NT2/D1 (cell line): ENCODE data around the gene TMUB2.

Source experiments
- DNase-seq: peaks from one replicate; pipeline ENCODE4 v3.0.0-alpha.2; 2011; ENCODE audit warnings: low read depth, low spot score
- H3K27me3 ChIP-seq: 2 replicates; pipeline ENCODE4 v1.6.0; 2011; ENCODE audit warnings: mild to moderate bottlenecking; ENCODE audit not compliant: insufficient read length, insufficient read depth
- H3K36me3 ChIP-seq: 2 replicates; pipeline ENCODE4 v1.6.1; 2011; ENCODE audit warnings: mild to moderate bottlenecking, low read length, mixed read lengths; ENCODE audit not compliant: insufficient read depth, insufficient read length
- H3K4me1 ChIP-seq: 2 replicates; pipeline ENCODE4 v1.5.1; 2011; ENCODE audit not compliant: insufficient read depth, insufficient read length
- H3K4me3 ChIP-seq: 2 replicates; pipeline ENCODE4 v1.5.1; 2011; ENCODE audit warnings: low read depth; ENCODE audit not compliant: insufficient read length
- H3K9ac ChIP-seq: 2 replicates; pipeline ENCODE4 v1.6.0; 2011; ENCODE audit warnings: low read depth; ENCODE audit not compliant: insufficient read length
- H3K9me3 ChIP-seq: 2 replicates; pipeline ENCODE4 v1.5.1; 2011; ENCODE audit warnings: mild to moderate bottlenecking, low read length; ENCODE audit not compliant: insufficient read depth
- SUZ12 ChIP-seq: IDR thresholded peaks from 2 replicates; pipeline ENCODE4 v1.6.1; 2011; ENCODE audit not compliant: insufficient read length, insufficient read depth; ENCODE audit errors: extremely low read depth
- YY1 ChIP-seq: IDR thresholded peaks from 2 replicates; pipeline ENCODE4 v1.6.1; 2011; ENCODE audit not compliant: insufficient read length, insufficient read depth
- ZNF274 ChIP-seq: IDR thresholded peaks from 2 replicates; pipeline ENCODE4 v1.6.1; 2011; ENCODE audit warnings: mild to moderate bottlenecking, low read depth, low read length

Gene TMUB2

DNA sequence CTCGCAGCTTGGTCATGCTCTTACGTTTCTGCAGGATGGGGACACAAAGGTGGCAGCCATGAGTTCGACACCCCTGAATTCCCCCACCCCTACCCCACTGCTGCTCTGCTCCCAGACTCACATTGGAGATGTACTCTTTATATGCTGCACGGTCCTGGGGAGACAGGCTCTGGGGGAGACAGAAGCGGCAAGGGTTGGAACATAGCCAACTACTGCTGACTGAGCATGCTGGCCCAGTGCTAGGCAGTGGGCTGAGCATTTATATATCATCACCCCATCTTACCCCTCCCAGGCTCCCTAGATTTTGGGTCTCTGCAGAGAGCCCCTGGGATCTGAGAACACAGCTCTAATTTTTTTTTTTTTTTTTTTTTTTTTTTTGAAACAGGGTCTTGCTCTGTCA, 21.0 kb downstream of the TMUB2 start:
- Histone ChIP-seq H3K9ac (no peak overlapping the region), H3K27me3 (no peaks in the 10 kb centered on the region), H3K4me3 (no peak overlapping the region), H3K4me1 (peaks cover 12% of the 10 kb centered on the region), H3K36me3 (peaks cover 66% of the 10 kb centered on the region), H3K9me3 (no peaks in the 10 kb centered on the region)
- TF ChIP-seq YY1 (no peak), ZNF274 (no peak), SUZ12 (no peak)
- no peak for DNase-seq

DNA sequence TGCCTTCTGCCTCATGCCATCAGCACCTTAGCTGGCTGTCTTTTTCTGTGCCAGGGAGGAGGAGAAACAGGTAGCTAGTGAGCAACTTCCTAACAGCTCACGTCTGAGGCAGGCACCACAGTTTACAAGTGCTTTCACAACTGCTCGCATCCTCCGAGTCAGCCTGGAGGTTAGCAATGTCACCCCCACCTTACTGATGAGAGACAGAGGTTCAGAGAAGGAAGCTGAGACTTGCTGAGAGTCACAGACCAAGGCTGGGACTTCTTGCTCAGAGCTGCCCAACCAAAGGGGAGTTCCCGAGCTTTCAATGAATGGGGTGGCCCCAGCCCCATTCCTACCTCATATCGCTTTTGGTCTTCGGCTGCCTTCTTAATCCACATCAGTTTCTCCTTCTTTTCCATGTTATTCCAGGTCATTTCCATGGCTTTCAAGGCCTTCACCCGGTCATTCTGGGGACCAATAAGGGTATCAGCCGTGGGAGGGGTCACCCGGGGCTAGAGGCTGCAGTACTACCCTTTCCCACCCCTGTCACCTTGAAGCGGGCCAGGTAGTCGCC, 23.1 kb downstream of the TMUB2 start:
- H3K4me1 ChIP-seq = peaks cover 12% of the 10 kb centered on the region
- H3K4me3 ChIP-seq = no peak overlapping the region
- no peak for DNase-seq
- H3K36me3 ChIP-seq = peaks cover 87% of the 10 kb centered on the region
- no peaks in the 10 kb centered on the region for H3K27me3 ChIP-seq
- H3K9ac ChIP-seq = peak overlapping the region; percentile 38
- TF ChIP-seq SUZ12 (no peak), ZNF274 (no peak), YY1 (no peak)
- peaks cover 6% of the 10 kb centered on the region; the same call in 1 of the 2 replicates for H3K9me3 ChIP-seq

DNA sequence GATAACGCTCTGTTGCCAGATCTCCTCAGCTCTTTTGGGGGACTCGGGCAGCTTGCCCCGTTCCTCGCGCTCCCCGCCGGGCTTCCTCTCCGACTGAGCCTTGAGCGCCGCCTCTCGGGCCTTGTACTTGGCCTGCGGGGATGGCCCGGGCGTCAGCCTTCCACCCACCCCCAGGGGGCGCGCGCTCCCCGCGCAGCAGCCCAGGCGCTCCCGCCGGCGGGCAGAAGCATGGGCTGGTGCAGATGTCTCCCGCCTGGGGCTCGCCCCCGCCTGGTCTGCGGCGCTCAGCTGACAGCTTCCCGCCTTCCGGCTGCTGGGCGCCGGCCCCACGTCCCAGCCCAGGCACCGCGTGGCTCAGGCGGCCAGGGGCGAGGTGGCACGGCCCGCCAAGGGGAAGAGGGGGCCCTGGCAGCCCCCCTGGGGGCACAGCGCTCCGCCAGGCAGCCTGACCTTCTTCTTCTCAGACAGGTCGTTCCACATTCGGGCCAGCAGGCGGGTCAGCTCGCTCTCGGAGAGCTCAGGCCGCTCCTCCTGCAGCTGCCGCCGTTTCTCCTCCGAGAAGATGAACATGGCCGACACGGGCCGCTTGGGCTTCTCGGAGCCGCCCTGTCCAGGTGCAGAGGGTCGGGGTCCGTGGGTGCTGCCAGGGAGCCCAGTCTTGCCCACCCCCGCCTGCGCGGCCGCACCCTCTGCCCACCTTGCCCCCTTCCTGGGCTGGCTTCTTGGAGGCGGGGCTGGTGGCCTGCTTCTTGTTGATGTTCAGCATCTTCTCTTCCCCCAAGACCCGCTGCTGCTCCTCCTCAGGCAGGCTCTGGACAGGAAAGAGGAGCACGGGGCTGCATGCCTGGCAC, 23.8 kb downstream of the TMUB2 start:
- no peak overlapping the region for H3K4me3 ChIP-seq
- TF ChIP-seq ZNF274 (no peak), YY1 (no peak), SUZ12 (no peak)
- no peaks in the 10 kb centered on the region for H3K27me3 ChIP-seq
- peaks cover 12% of the 10 kb centered on the region for H3K4me1 ChIP-seq
- peaks cover 7% of the 10 kb centered on the region; the same call in 1 of the 2 replicates for H3K9me3 ChIP-seq
- peak overlapping the region; percentile 59 for H3K9ac ChIP-seq
- no peak for DNase-seq
- peaks cover 94% of the 10 kb centered on the region for H3K36me3 ChIP-seq

- H3K4me1 ChIP-seq = peaks cover 11% of the 10 kb centered on the region
- H3K9ac ChIP-seq = peak overlapping the region; percentile 59
- TF ChIP-seq ZNF274 (no peak), YY1 (no peak), SUZ12 (no peak)
- H3K36me3 ChIP-seq = peaks cover 95% of the 10 kb centered on the region
- H3K27me3 ChIP-seq = no peaks in the 10 kb centered on the region
- peaks cover 7% of the 10 kb centered on the region; the same call in 1 of the 2 replicates for H3K9me3 ChIP-seq
- no peak overlapping the region for H3K4me3 ChIP-seq
- no peak for DNase-seq
These were observed 24.8 kb downstream of the TMUB2 start for GRCh38 chr17:44211281-44212265.

DNA sequence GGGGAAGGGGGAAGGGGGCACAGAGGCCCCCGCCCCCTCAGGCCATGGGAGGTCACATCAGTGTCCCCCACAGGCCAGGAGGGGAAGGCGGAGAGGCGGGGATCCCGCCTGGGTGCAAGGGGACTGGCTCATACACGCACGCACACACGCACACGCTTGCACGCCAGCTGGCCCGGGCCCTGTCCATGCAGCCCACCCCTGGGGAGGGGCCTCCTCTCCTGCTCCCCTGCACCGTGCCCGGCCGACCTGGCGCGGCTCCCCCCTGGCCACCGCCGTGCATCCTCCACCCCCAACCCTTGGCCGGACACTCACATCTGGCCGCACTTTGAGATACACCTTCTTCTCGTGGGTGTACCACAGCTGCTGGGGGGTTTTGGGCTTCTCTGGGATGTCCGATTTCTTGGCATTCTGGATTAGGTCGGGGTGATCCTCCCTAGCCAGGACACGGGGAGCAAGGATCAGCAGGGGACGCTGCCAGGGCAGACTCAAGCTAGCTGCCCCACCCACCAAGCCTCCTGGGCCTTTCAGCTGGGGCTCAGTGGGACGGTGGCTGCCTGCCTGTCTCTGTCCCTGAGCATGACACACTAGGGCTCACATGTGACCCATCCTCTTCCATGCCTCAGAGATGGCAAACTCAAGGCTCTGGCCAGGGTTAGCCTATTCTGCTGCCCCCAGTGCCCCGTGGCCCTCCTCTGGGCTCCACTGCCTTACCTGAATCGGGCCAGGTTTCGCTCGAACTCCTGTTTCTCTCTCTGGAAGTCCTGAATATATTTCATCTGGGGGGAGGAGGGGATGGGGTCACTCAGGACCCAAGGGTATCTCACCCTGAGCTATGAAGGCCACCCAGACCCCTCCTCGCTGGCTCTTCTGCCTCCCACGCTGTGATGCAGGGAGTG, 26.0 kb downstream of the TMUB2 start:
- peaks cover 15% of the 10 kb centered on the region for H3K4me1 ChIP-seq
- H3K9me3 ChIP-seq = peaks cover 7% of the 10 kb centered on the region; the same call in 1 of the 2 replicates
- peak overlapping the region; percentile 5 for H3K9ac ChIP-seq
- peaks cover 95% of the 10 kb centered on the region for H3K36me3 ChIP-seq
- TF ChIP-seq SUZ12 = no peak
- no peak for TF ChIP-seq YY1
- no peak for TF ChIP-seq ZNF274
- no peak overlapping the region for H3K4me3 ChIP-seq
- H3K27me3 ChIP-seq = no peaks in the 10 kb centered on the region
- DNase-seq = no peak

- Histone ChIP-seq H3K27me3 (no peaks in the 10 kb centered on the region), H3K4me3 (no peak overlapping the region), H3K36me3 (peaks cover 92% of the 10 kb centered on the region), H3K9ac (peak overlapping the region; percentile 5), H3K4me1 (peaks cover 15% of the 10 kb centered on the region), H3K9me3 (peaks cover 7% of the 10 kb centered on the region; the same call in 1 of the 2 replicates)
- TF ChIP-seq SUZ12 (no peak), ZNF274 (no peak), YY1 (no peak)
- no peak for DNase-seq
These were observed 26.8 kb downstream of the TMUB2 start for GRCh38 chr17:44213403-44214229.
